Measurements from ENCODE around the gene KCNH4. TPM values are rescaled to one million over a fixed set of nuclear protein-coding genes. Genes with fewer than 3 reads are reported as not detected.

The KCNH4 gene
- total and polyA plus RNA-seq, 2 of the 13 experiments (the other 11 are each of a cell fraction or from before 2014, with no cell fraction given), result 0.01 to 0.09 TPM

DNA sequence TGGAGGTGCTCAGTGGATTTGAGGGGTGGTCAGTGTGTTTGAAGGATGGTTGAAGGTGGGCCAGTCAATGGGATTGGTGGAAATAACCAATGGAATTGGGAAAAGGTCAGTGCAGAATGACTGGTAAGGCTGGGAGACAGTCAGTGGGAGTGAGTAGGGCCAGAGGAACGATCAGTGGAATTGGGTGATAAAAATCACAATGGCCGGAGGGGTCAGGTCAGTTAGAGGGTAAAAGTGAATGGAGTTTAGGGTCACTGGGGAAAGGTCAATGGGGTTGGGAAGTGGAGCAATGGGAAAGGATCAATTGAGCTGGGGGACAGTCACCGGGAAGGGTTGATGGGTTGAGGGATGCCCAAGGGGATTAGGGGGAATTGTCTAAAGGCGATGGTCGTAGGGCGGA is 15.2 kb downstream of the KCNH4 start (continued):
- no peak for TF ChIP-seq ATF1 (CRISPR knock-in tag; IDR thresholded peaks at IDR 0.05)
- TF ChIP-seq, protein P1, sequence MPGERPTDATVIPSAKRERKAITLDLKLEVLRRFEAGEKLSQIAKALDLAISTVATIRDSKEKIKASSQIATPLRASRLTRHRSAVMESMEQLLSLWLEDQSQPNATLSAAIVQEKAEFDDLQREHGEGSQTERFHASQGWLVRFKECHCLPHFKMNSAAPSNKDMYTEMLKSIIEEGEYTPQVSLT (CRISPR knock-in tag; IDR thresholded peaks at IDR 0.05; ENCODE audit: borderline replicate concordance, low read depth), result no peak
- no peak for TF ChIP-seq ZNF883 (CRISPR knock-in tag; IDR thresholded peaks at IDR 0.05; ENCODE audit: not compliant biosample characterization)

DNA sequence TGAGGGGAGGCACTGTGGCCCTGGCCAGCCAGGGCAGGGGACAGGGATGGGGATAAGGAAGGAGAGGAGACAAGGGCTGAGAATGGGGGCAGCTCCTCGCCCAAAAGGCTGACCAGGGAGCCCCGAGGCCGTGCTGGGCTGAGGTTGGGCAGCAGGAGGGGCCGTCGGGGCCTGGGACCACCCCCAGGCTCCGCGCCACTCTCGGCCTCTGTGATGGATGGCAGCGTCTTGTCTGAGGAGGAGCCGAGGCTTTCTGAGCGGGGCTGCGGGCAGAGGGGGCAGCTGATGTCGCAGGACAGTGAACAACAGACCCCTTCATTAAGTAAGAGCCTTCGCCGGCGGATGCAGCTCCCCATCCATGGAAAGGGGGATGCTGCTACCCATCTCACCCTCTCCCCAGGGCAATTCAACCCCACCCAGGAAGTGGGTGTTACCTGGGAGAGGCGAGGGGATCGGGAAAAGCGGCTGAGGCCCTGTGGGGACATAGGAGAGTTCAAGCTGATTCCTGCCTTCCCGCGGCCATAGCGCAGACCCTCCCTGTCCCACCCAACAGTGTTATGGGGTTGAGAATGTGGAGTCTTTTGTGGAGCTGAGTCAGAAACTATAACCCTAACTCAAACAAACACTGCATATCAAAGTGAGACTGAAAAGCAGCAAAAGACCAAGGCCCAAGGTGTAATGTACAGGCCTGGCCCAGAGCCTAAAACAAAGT is 17.1 kb downstream of the KCNH4 start:
- no TSS peak for BruUV-seq (replicated peaks)
- FAIRE-seq (no peak), ATAC-seq (peak; percentile 7; the same call in 2 of the 3 replicates), DNase-seq (ENCODE audit: low spot score) (no peak)
- H3K27me3 ChIP-seq (ENCODE audit: control insufficient read depth in 1 of 2, insufficient read depth in 2 of 2, low read length in 2 of 2), result peaks cover 2 to 9% of the 10 kb centered on the region in 2 experiments; a peak in 2 of 5 replicates
- peaks cover 54% of the 10 kb centered on the region for H3K4me1 ChIP-seq (ENCODE audit: insufficient read depth, low read length)
- WGBS (ENCODE audit: low lambda C conversion rate), result 32% methylated on average over 17 of the region's 22 CpGs
- H3K36me3 ChIP-seq (replicated peaks in 1 of 2; ENCODE audit: control insufficient read depth in 1 of 2, insufficient read depth in 2 of 2, low read length in 2 of 2), result no peaks in the 10 kb centered on the region
- no peaks in the 10 kb centered on the region for H3K79me2 ChIP-seq (ENCODE audit: insufficient read depth, low read length)
- H2AFZ ChIP-seq (ENCODE audit: low read length), result no peak overlapping the region
- no peaks in the 10 kb centered on the region for H4K20me1 ChIP-seq (ENCODE audit: insufficient read depth, low read length)
- POLR2A ChIA-PET, result interaction anchor here (2.2 kb wide), 1 partner anchor 10 kb away, joined by 8 read pairs; no protein-coding TSS in a partner anchor
- CTCF ChIA-PET (ENCODE audit: low intra/inter-chr PET ratio, low total read pairs), result no interaction called here
- intact Hi-C loops (cut with micrococcal nuclease; ENCODE audit: unreplicated experiment), result no loop called here
- no peak overlapping the region for H3K9ac ChIP-seq (ENCODE audit: insufficient read depth, low read depth, low read length)
- no peak overlapping the region for H3K27ac ChIP-seq (ENCODE audit: extremely low read length, insufficient read depth, low read length)
- H3K4me3 ChIP-seq (replicated peaks in 1 of 3; ENCODE audit: insufficient read depth in 1 of 3, low read depth in 2 of 3, low read length in 3 of 3), result peak overlapping the region in 1 of 3 experiments; percentile 41; a peak in 1 of 6 replicates
- H3K4me2 ChIP-seq (ENCODE audit: low read depth, low read length), result peak overlapping the region; percentile 41
- H3K9me3 ChIP-seq (ENCODE audit: low read length), result no peaks in the 10 kb centered on the region
- in situ Hi-C loops (cut with HindIII; ENCODE audit: extremely low pct_ligation_motif_present, low pct_unique_long_range_greater_than_20kb), result no loop called here
- TF ChIP-seq, protein P2, sequence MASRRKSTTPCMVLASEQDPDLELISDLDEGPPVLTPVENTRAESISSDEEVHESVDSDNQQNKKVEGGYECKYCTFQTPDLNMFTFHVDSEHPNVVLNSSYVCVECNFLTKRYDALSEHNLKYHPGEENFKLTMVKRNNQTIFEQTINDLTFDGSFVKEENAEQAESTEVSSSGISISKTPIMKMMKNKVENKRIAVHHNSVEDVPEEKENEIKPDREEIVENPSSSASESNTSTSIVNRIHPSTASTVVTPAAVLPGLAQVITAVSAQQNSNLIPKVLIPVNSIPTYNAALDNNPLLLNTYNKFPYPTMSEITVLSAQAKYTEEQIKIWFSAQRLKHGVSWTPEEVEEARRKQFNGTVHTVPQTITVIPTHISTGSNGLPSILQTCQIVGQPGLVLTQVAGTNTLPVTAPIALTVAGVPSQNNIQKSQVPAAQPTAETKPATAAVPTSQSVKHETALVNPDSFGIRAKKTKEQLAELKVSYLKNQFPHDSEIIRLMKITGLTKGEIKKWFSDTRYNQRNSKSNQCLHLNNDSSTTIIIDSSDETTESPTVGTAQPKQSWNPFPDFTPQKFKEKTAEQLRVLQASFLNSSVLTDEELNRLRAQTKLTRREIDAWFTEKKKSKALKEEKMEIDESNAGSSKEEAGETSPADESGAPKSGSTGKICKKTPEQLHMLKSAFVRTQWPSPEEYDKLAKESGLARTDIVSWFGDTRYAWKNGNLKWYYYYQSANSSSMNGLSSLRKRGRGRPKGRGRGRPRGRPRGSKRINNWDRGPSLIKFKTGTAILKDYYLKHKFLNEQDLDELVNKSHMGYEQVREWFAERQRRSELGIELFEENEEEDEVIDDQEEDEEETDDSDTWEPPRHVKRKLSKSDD (CRISPR knock-in tag; IDR thresholded peaks at IDR 0.05; ENCODE audit: low read depth), result no peak
- TF ChIP-seq ZFP90 (CRISPR knock-in tag; IDR thresholded peaks at IDR 0.05; ENCODE audit: borderline replicate concordance), result no peak
- TF ChIP-seq ZNF883 (CRISPR knock-in tag; IDR thresholded peaks at IDR 0.05; ENCODE audit: not compliant biosample characterization), result no peak
- TF ChIP-seq KDM5B (CRISPR knock-in tag; IDR thresholded peaks at IDR 0.05; ENCODE audit: borderline replicate concordance), result no peak
- TF ChIP-seq DNMT3B (CRISPR knock-in tag; conservative IDR thresholded peaks at IDR 0.05), result no peak
- TF ChIP-seq PCBP1 (IDR thresholded peaks at IDR 0.05; ENCODE audit: borderline replicate concordance, low read depth, low read length), result 0 out of 2 replicates have a peak, but pooled peaks have one; percentile 29
- no peak for TF ChIP-seq ZNF563 (CRISPR knock-in tag; IDR thresholded peaks at IDR 0.05)
- TF ChIP-seq THYN1 (CRISPR knock-in tag; IDR thresholded peaks at IDR 0.05; ENCODE audit: borderline replicate concordance, low read depth), result no peak
- TF ChIP-seq GATA4 (IDR thresholded peaks at IDR 0.05; ENCODE audit: borderline replicate concordance, low read depth), result no peak
- no peak for TF ChIP-seq ZNF383 (CRISPR knock-in tag; IDR thresholded peaks at IDR 0.05; ENCODE audit: borderline replicate concordance)
- TF ChIP-seq CENPT (CRISPR knock-in tag; IDR thresholded peaks at IDR 0.05; ENCODE audit: low read depth), result no peak
- 0 out of 2 replicates have a peak, but pooled peaks have one; percentile 17 for TF ChIP-seq ZFX (CRISPR knock-in tag; IDR thresholded peaks at IDR 0.05; ENCODE audit: low read depth)
- no peak for TF ChIP-seq ZNF33B (CRISPR knock-in tag; IDR thresholded peaks at IDR 0.05)
- TF ChIP-seq FOXM1 (CRISPR knock-in tag; IDR thresholded peaks at IDR 0.05), result no peak
- TF ChIP-seq ZSCAN12 (CRISPR knock-in tag; IDR thresholded peaks at IDR 0.05), result no peak
- no peak for TF ChIP-seq NFIC (IDR thresholded peaks at IDR 0.05; ENCODE audit: low read length)
- no peak for TF ChIP-seq ZNF879 (CRISPR knock-in tag; IDR thresholded peaks at IDR 0.05)

All from HepG2 (cell line).